Glomerular endothelial cell (primary cell): ENCODE results near the gene TSPO. TPM values are rescaled to one million over a fixed set of nuclear protein-coding genes. Genes with fewer than 3 reads are reported as not detected.

Experiments
- DNase-seq: peaks from one replicate; pipeline ENCODE4 v3.0.0-alpha.2; 2011; ENCODE audit warnings: low read depth, low spot score; ENCODE audit errors: extremely low read depth
- total RNA-seq: library from RNA; depleted of rRNA; stranded (reverse); fragments of >200 nt; gene quantifications from 2 replicates; pipeline ENCODE4 v1.2.3, GENCODE V29; 2015

TSPO gene
- total RNA-seq, 1 donor from 2014 or later: 682 TPM

- DNase-seq: no peak
These were observed 6.7 kb downstream of the TSPO start for GRCh38 chr22:43157874-43158546.

- no peak for DNase-seq
These were observed 7.6 kb downstream of the TSPO start for GRCh38 chr22:43158778-43159483.

- no peak for DNase-seq
These were observed 8.3 kb downstream of the TSPO start for GRCh38 chr22:43159484-43160178.

GRCh38 chr22:43160497-43161126, 9.3 kb downstream of the TSPO start:
- DNase-seq: no peak

- no peak for DNase-seq
These were observed 11.2 kb downstream of the TSPO start for GRCh38 chr22:43162412-43163150.

GRCh38 chr22:43163241-43163795, 12.0 kb downstream of the TSPO start:
- no peak for DNase-seq

GRCh38 chr22:43164636-43165035, 13.3 kb downstream of the TSPO start:
- DNase-seq: no peak

- DNase-seq: no peak
These were observed 15.0 kb downstream of the TSPO start for GRCh38 chr22:43166132-43166930.

- no peak for DNase-seq
These were observed 15.7 kb downstream of the TSPO start for GRCh38 chr22:43167001-43167589.

GRCh38 chr22:43168471-43169309, 17.3 kb downstream of the TSPO start:
- DNase-seq: no peak

- no peak for DNase-seq
These were observed 18.2 kb downstream of the TSPO start for GRCh38 chr22:43169310-43170130.

GRCh38 chr22:43170131-43170480, 18.7 kb downstream of the TSPO start:
- no peak for DNase-seq

GRCh38 chr22:43171019-43171491, 19.7 kb downstream of the TSPO start:
- no peak for DNase-seq

- no peak for DNase-seq
These were observed 20.2 kb downstream of the TSPO start for GRCh38 chr22:43171607-43172006.

GRCh38 chr22:43172191-43172590, 20.8 kb downstream of the TSPO start:
- DNase-seq: no peak

- DNase-seq: no peak
These were observed 22.2 kb downstream of the TSPO start for GRCh38 chr22:43173566-43173965.

GRCh38 chr22:43173976-43174720, 22.8 kb downstream of the TSPO start:
- DNase-seq: no peak
